Smooth muscle cell (in vitro differentiated cells): ENCODE measurements around the gene MED16. TPM values are rescaled to one million over a fixed set of nuclear protein-coding genes. Genes with fewer than 3 reads are reported as not detected.

ENCODE experiments used
- DNase-seq: peaks from one replicate; lab custom pipeline; 2025; ENCODE audit not compliant: unreplicated experiment; lab: John Stamatoyannopoulos, UW
- H2AFZ ChIP-seq: fragments of 200-600 bp; sonication (generic); 2 replicates; pipeline ENCODE4 v1.6.0; 2016; ENCODE audit warnings: antibody characterized with exemption, low read depth, mild to moderate bottlenecking
- H3F3A ChIP-seq: fragments of 200-600 bp; sonication (generic); 2 replicates; pipeline ENCODE4 v1.6.0; 2017; ENCODE audit warnings: antibody characterized with exemption, low read depth
- H3K27ac ChIP-seq: fragments of 200-600 bp; sonication (generic); 2 replicates; pipeline ENCODE4 v1.5.1; 2016; ENCODE audit warnings: low read depth, mild to moderate bottlenecking
- H3K27me3 ChIP-seq: fragments of 200-600 bp; sonication (generic); 2 replicates; pipeline ENCODE4 v1.6.1; 2016; ENCODE audit warnings: low read depth, mild to moderate bottlenecking
- H3K36me3 ChIP-seq: fragments of 200-600 bp; sonication (generic); 2 replicates; pipeline ENCODE4 v1.5.1; 2016; ENCODE audit warnings: low read depth
- H3K4me1 ChIP-seq: fragments of 200-600 bp; sonication (generic); 2 replicates; pipeline ENCODE4 v1.5.1; 2016; ENCODE audit warnings: low read depth
- H3K4me2 ChIP-seq: fragments of 200-600 bp; sonication (generic); 2 replicates; pipeline ENCODE4 v1.6.0; 2016; ENCODE audit warnings: mild to moderate bottlenecking
- H3K4me3 ChIP-seq: fragments of 200-600 bp; sonication (generic); 2 replicates; pipeline ENCODE4 v1.5.1; 2016; ENCODE audit warnings: mild to moderate bottlenecking
- H3K79me2 ChIP-seq: fragments of 200-600 bp; sonication (generic); 2 replicates; pipeline ENCODE4 v1.6.0; 2016; ENCODE audit warnings: low read depth, mild to moderate bottlenecking
- H3K9ac ChIP-seq: fragments of 200-600 bp; sonication (generic); 2 replicates; pipeline ENCODE4 v1.6.0; 2016; ENCODE audit warnings: low read depth
- H3K9me3 ChIP-seq: fragments of 200-600 bp; sonication (generic); replicated peaks from 2 replicates; pipeline ENCODE4 v1.5.1; 2016; ENCODE audit warnings: low read depth
- H4K20me1 ChIP-seq: fragments of 200-600 bp; sonication (generic); 2 replicates; pipeline ENCODE4 v1.6.0; 2016; ENCODE audit warnings: low read depth
- WGBS: methylation state at CpG from one replicate; pipeline ENCODE4 v1.1.7; 2016; ENCODE audit warnings: low lambda C conversion rate; 5-methylcytosine and 5-hydroxymethylcytosine counted together
- polyA plus RNA-seq: library from polyadenylated mRNA; unstranded; fragments of >200 nt; fragmentation: Nextera tagmentation; extraction: Ambion mirVana; gene quantifications from 2 replicates; pipeline ENCODE4 v1.2.1, GENCODE V29; 2016
- total RNA-seq: library from RNA; depleted of rRNA; stranded (reverse); fragments of >200 nt; gene quantifications from 2 replicates; pipeline ENCODE4 v1.2.3, GENCODE V29; 2014
- TF ChIP-seq, protein P1 (sequence below): fragments of 200-600 bp; sonication (generic); IDR thresholded peaks from 2 replicates; pipeline ENCODE4 v1.5.1; 2017; ENCODE audit warnings: borderline replicate concordance, mild to moderate bottlenecking, antibody characterized with exemption; ENCODE audit not compliant: insufficient read depth, poor library complexity, severe bottlenecking

MED16 gene
- total and polyA plus RNA-seq, 2 experiments from 2014 or later = 25.2 to 87.1 TPM

DNA sequence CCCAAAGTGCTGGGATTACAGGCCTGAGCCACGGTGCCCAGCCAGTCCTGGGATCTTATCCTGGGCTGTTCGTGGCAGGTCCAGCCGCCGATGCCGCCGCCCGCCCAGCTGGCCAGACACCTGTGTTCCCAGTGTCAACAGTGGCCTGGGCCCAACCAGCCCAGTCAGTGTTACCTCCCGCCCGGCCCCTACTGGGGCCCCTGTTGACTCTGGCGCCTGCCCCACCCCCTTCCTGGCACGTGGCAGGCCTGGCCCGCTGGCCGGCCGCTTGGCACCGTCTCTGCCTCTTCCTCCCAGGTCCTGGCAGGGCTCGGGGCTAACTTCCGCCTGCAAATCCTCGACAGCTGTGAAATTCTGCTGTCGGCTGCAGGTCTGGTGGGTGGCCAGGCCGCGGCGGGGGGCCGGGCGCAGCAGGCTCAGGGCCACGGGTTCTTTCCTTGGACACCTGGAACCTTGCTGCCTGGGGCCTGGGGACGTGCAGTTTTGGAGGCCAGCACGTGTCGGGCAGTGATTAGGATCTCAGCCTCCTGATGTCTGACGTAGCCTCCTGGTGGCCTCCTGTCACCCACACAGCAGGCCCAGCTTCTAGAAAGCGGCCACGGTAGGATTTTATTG lies 42.0 kb upstream of the MED16 start:
- H3K9ac ChIP-seq = no peak overlapping the region
- peaks cover 100% of the 10 kb centered on the region for H3K79me2 ChIP-seq
- H3K9me3 ChIP-seq = no peaks in the 10 kb centered on the region
- no peaks in the 10 kb centered on the region for H3K36me3 ChIP-seq
- peaks cover 11% of the 10 kb centered on the region for H3K4me1 ChIP-seq
- peak overlapping the region; percentile 32 for H3K27ac ChIP-seq
- H3K27me3 ChIP-seq = no peaks in the 10 kb centered on the region
- no peak overlapping the region for H3K4me2 ChIP-seq
- peaks cover 85% of the 10 kb centered on the region for H4K20me1 ChIP-seq
- H2AFZ ChIP-seq = no peak overlapping the region
- H3K4me3 ChIP-seq = no peak overlapping the region
- TF ChIP-seq, protein P1, sequence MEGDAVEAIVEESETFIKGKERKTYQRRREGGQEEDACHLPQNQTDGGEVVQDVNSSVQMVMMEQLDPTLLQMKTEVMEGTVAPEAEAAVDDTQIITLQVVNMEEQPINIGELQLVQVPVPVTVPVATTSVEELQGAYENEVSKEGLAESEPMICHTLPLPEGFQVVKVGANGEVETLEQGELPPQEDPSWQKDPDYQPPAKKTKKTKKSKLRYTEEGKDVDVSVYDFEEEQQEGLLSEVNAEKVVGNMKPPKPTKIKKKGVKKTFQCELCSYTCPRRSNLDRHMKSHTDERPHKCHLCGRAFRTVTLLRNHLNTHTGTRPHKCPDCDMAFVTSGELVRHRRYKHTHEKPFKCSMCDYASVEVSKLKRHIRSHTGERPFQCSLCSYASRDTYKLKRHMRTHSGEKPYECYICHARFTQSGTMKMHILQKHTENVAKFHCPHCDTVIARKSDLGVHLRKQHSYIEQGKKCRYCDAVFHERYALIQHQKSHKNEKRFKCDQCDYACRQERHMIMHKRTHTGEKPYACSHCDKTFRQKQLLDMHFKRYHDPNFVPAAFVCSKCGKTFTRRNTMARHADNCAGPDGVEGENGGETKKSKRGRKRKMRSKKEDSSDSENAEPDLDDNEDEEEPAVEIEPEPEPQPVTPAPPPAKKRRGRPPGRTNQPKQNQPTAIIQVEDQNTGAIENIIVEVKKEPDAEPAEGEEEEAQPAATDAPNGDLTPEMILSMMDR = no peak
- no peak for DNase-seq
- H3F3A ChIP-seq = peaks cover 24% of the 10 kb centered on the region
- WGBS = 81% methylated on average over 31 of the region's 31 CpGs

DNA sequence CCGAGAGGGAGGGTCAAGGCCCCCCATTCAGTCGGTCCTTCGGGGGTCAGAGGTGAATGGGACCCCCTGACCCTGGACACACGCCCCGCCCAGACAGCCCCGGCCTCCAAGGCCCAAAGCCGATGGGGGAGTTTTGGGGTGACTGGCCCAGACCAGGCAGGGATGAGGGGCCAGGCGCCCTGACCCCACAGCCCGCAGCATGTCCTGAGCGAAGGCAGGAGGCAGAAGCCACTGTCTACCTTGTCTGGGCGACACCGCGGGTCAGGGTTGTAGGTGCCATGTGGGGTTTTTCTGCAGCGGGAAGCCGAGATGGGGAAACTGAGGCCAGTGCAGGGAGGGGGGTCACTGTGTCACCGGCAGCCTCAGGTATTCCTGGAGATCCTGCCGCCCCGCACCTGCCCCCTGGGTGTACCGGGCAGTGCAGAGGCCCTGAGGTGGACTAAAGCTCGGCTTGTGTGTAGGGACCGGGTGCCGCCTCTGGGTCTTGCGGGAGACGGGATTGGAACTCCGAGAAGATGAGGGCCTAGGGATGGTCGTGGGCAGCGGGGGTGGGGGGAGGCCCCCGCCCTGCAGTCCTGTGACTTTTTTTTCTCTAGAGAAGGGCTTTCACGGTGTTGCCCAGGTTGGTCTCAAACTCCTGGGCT lies 41.3 kb upstream of the MED16 start:
- WGBS = 96% methylated on average over 26 of the region's 29 CpGs
- H2AFZ ChIP-seq = no peak overlapping the region
- no peak overlapping the region for H3K4me3 ChIP-seq
- H3K9me3 ChIP-seq = no peaks in the 10 kb centered on the region
- peaks cover 24% of the 10 kb centered on the region for H3F3A ChIP-seq
- peak overlapping the region; percentile 85 for H3K27ac ChIP-seq
- H3K4me1 ChIP-seq = peaks cover 11% of the 10 kb centered on the region
- H3K4me2 ChIP-seq = peak overlapping the region; percentile 68
- no peak overlapping the region for H3K9ac ChIP-seq
- peaks cover 100% of the 10 kb centered on the region for H3K79me2 ChIP-seq
- no peaks in the 10 kb centered on the region for H3K27me3 ChIP-seq
- DNase-seq = no peak
- TF ChIP-seq, protein P1 = no peak
- peaks cover 84% of the 10 kb centered on the region for H4K20me1 ChIP-seq
- no peaks in the 10 kb centered on the region for H3K36me3 ChIP-seq

DNA sequence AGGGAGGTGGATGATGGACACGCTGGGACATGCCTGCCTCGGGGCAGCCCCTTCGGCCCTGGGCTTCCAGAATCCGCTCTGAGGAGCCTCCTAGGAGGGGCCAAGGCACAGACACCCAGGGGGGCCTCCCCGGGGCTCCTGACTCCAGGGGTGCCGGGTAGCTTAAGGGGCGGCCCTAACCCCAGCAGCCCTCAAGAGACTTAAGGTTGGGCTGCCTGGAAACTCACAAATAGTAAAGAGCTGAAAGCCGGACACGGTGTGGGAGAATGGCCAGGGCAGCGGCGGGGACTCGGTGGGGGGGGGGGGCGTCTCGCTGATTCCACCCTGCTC lies 40.5 kb upstream of the MED16 start:
- Histone ChIP-seq H3K9me3 (no peaks in the 10 kb centered on the region), H2AFZ (no peak overlapping the region), H3K27ac (peak overlapping the region; percentile 85), H3K9ac (peak overlapping the region; percentile 57), H3K4me2 (peak overlapping the region; percentile 68), H3K79me2 (peaks cover 97% of the 10 kb centered on the region), H4K20me1 (peaks cover 83% of the 10 kb centered on the region), H3K36me3 (no peaks in the 10 kb centered on the region), H3F3A (peaks cover 24% of the 10 kb centered on the region), H3K4me3 (peak overlapping the region; percentile 8), H3K27me3 (no peaks in the 10 kb centered on the region), H3K4me1 (peaks cover 11% of the 10 kb centered on the region)
- WGBS = 41% methylated on average over 13 of the region's 14 CpGs
- TF ChIP-seq, protein P1 = no peak
- DNase-seq = no peak
